Right ventricle myocardium inferior (tissue), 1 donor: Measurements from ENCODE around the gene MGME1. TPM values are rescaled to one million over a fixed set of nuclear protein-coding genes. Genes with fewer than 3 reads are reported as not detected.
"Not testable (repeated sequence)": the region's sequence is repeated elsewhere in the genome, so short reads cannot be mapped to it uniquely, and the experiment has no call there.

Source experiments
- ATAC-seq: fragments of 200-7000 bp; cut with Tn5 transposase; one replicate; pipeline ENCODE4 v1.9.1; 2020; ENCODE audit warnings: mild to moderate bottlenecking, moderate library complexity
- DNase-seq: peaks from one replicate; pipeline ENCODE4 v3.0.0; 2021; ENCODE audit errors: missing footprints
- intact Hi-C: fragments of 100-400 bp; cut with DNase I; formaldehyde crosslinking; loops from one replicate; pipeline ENCODE4 v1.11.0; 2022
- total RNA-seq: library from RNA; stranded (reverse); fragmentation: NEBNext Ultra II Directional; extraction: Animal tissue kit (Norgen Biotek cat#: 25700); gene quantifications from one replicate; pipeline ENCODE4 v1.2.1, GENCODE V29; 2021
- donor health status: DM: no; HTN: yes; CAD: no; lungs with severe emphysema.

MGME1 gene
- total RNA-seq, 1 donor from 2014 or later, result 13.0 TPM

DNA sequence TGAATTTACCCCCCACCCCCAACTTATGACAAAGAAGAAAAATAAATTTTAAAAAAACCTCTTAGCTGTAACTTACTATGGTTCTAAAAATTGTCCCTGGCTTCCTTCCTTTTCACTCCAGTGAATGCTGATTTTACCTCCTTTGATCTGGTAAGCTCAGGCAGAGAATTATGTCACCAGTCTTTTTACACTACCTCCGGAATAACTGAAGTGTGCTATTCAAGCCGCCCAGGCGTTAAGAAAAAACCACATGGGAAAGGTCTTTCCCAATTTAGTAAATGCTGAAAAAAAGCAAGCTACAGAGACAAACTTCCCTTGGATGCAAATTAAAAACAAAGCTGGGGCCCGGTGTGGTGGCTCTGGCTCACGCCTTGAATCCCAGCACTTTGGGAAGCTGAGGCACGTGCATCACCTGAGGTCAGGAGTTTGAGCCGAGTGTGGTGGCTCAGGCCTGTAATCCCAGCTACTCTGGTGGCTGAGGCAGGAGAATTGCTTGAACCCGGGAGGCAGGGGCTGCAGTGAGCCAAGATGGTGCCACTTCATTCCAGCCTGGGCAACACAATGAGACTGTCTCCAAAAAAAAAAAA is 12.6 kb upstream of the MGME1 start:
- intact Hi-C loops, result no loop called here
- DNase-seq, result no peak
- ATAC-seq, result no peak

DNA sequence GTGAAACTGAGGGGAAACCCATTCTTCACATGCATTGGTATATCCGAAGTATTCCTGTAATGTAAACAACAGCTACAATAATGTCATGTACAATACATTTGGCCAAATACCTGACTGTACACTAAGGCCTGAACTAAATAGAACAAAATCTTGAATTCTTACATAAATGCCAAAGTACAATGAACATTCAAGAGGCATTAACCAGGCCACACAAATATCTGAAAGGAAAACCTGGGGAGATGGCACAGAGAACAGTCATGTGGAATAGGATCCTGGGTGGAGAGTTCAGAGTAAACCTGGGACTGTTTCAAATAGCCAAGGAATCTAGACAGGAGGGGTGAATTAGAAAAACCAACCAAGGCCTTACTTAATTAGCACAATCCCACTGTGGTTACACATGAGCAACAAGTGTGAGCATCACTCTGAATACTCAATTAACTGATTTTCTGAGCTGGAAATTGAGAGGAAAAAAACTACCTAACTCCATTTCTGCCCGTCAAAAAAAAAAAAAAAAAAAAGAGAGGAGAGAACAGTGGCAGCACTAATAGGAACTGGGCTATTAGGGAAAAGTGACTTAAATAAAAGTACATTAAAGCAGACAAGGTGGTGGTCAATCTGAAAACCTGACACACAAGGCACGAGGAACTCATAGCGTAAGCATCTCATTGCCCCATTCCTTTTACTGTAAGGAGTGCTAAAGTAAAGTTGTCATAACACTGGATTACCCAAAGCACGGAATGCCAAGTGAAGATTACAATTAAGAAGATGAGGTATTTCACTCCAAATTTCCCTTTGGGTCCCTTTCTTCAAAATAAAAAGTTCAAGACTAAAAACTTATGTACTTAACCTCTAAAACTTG is 11.1 kb upstream of the MGME1 start:
- no peak for DNase-seq
- intact Hi-C loops, result no loop called here
- no peak for ATAC-seq

DNA sequence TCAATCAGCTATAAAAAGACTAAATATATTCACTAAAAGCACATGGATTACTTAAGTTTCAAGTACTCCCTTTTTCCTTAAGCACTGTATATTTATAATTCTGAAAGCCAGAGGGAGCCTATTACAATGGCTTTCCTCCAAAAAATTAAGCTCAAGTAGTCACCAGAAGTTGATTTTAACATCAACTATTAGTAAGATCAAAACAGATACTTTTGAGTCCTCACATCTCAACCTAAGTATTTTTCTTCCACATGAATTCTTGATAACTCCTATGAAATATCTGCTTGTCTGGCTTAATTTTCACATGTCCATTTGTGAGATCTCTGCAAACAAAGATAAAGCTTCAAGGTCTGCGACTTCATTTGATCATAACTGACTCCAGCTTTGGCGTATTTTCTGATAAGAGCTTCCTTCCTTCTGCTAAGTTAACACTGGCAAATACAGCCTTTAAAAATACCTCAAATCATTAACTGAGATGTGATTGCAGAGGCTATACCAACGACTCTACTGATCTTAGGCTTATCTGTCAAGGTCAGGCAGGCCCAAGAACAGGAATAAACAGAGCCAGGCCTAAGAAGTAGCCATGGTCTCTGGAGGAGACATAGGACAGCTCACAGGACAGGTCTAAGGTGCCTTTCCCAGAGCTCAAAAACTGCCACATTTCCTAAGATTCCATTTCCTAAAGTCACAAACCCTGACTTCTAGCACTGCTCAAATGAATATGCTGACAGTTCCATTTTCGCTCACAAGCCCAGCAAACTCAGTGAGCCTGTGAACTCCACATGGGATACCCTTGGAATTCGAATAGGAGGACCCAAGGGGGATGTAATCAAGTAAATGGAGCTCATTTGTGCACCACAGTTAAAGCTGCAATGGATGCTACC is 10.2 kb upstream of the MGME1 start:
- intact Hi-C loops, result no loop called here
- DNase-seq (no peak), ATAC-seq (no peak)

DNA sequence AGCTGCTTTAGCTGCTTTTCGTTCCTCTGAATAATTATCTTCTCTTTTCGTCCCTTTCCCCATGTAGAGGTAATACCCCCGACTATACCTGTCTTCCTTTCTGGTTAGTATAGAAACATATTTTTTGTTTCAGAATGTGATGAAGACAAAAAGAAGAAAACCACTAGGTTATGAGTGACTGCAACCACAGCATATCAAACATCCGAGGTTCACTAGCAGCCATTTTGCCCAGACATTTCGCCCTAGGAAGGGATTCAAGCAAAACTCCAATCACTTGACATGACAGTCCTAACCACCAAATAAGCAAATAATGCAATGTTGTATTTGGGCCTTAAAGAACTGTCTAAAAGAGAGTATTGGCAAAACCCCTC is 9.6 kb upstream of the MGME1 start:
- intact Hi-C loops, result no loop called here
- ATAC-seq (no peak), DNase-seq (no peak)

DNA sequence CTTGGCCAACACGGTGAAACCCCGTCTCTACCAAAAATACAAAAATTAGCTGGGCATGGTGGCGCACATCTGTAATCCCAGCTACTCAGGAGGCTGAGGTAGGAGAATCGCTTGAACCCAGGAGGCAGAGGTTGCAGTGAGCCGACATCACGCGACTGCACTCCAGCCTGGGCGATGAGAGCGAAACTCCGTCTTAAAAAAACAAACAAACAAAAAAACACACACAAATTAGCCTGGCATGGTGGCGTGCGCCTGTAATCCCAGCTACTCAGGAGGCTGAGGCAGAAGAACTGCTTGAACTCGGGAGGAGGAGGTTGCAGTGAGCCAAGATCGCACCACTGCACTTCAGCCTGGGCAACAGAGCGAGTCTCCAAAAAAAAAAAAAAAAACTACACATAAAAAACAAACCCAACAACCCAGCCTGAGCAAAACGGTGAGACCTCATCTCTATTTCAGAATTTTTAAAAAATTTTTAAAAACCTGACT is 8.4 kb upstream of the MGME1 start:
- intact Hi-C loops, DNase-seq, ATAC-seq: not testable (repeated sequence)

DNA sequence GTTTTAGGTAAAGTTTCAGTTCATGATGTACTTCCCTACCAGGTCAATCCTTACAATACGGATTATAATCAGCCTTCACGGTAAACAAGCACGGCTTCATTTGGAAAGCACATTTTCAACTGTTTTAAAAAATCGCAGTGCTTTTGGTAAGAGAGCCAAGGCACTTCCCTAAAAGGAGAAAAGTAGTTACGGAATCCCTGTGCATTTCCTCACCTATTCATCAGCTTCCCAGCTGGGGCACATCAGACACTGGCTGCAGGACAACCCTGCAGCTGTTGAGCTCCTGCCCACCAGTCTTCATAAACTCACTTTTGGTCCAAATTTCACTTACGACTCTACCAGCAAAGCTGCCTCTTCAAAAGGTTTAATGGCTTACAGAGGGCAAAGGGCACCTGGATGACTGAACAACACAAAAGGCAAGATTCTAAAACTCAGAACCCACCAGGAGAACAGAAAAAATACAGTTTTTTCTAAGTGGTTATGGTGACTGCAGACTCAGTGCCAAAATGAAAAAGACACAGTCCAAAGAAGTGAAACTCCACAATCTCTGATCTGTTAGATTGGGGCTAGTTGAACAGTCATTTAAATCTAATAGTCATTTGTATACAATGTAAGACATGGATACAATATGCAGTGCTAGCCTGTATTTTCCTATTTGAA is 7.8 kb upstream of the MGME1 start:
- DNase-seq (no peak), ATAC-seq (peak; percentile 80)
- intact Hi-C loops, result no loop called here

DNA sequence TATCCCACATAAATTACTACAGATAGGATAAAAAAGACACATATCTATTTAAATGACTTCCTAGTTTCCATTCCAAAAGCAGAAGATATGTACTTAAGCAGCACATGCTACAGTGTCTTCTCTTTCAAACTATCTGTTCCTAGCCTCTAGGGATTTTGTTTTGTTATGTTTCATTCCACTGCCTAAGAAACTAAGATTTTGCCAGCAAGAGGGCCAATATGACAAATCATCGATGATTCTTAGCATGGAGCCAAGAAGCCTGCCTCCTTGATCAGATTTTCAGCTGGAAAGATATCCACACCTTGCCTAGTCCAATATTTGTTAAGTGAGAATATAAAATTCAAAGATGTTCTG is 7.3 kb upstream of the MGME1 start:
- intact Hi-C loops, result no loop called here
- ATAC-seq (no peak), DNase-seq (no peak)

DNA sequence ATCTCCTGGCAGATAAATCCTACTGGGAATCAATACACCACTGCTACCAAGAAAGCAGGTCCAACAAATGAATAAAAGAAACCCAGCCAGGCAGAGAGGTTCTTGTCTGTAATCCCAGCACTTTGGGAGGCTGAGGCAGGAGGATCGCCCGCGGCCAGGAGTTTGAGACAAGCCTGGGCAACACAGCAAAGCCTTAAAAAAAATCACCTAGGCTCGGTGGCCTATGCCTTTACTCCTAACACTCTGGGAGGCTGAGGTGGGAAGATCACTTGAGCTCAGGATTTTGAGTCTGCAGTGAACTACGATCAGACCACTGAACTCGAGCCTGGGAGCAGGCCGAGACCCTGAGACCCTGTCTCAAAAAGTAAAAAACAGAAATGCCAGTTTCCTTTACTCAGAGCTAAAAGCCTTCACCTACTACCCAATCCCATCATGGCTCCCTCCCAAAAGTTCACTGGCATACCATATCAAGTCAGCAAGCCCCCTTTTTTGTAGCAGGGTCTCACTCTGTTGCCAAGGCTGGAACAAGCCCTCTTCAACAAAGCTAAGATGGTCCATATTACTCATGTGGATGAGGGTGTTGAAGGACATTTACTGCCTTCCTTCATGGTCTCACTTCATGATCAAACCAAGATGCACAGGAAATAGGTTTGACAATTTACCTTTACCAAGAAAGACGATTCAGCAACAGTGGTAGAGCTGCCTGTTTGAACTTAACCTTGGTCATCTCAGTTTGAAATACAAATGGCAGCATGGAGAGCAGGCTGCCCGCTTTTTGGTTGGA is 5.5 kb upstream of the MGME1 start:
- ATAC-seq, result no peak

DNA sequence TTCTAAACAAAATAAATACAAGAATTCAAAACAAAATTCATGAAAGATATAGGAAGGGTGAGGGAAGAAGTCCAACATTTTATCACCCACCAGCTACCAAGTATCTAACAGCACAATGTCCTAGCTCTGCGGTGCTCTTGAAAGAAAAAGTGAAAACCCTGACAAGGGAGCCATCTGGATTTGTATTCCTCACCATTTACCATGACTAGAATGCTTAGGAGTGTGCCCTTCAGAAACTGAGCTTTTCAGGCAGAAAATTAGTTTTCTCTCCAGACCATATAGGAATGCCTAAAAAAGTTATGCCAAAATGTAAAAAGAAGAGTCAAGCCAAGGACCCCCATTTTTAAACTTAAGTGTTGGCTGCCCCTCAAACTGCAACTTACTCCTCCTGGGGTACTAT is 4.7 kb upstream of the MGME1 start:
- ATAC-seq, result no peak
- DNase-seq, result no peak
- intact Hi-C loops, result no loop called here

More for the DNA sequence above, 5.5 kb upstream of the MGME1 start:
- DNase-seq, result no peak
- intact Hi-C loops, result no loop called here

DNA sequence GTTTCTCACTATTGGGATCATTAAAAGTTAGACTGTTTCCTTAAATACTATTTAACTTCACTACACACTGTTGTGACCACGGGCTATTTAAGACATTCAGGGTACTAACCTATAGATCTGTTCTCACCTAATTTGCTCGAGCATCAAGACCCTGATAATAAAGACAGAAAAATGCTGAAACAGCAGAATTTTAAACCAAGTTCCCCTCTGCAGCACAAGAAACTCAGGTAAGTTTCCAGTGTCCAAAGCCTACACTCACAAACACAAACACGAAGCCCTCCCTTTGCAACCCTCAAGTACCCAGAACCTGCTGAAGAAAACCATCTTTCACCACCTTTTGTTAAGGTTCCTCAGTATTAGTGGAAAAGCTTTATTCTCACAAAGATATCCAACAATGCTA is 4.2 kb upstream of the MGME1 start:
- intact Hi-C loops, result no loop called here
- ATAC-seq (no peak), DNase-seq (no peak)

DNA sequence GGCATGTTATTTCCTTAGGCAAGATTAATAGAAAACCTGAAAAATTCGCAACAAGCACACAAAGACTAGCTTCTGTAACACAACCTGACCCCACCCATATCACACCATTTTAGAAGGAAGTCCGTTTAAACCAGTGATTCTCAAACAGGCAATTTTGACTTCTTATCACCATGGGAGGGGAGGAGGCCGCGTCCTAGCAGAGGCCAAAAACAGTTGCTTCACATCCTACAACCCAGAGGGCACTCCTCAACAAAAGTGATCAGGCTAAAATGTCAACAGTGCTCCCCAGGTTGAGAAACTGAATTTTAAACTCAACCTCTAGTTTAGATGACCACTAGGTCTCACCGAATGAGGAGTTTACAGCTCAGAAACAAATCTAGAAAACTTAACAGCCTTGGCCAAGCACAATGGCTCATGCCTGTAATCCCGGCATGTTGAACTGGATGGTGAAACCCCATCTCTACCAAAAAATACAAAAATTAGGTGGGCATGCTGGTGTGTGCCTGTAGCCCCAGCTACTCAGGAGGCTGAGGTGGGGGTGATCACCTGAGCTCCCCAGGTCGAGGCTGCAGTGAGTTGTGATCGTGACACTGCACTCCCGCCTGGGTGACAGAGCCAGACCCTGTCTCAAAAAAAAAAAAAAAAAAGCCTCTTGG is 3.6 kb upstream of the MGME1 start:
- intact Hi-C loops, result no loop called here
- ATAC-seq (no peak), DNase-seq (no peak)

DNA sequence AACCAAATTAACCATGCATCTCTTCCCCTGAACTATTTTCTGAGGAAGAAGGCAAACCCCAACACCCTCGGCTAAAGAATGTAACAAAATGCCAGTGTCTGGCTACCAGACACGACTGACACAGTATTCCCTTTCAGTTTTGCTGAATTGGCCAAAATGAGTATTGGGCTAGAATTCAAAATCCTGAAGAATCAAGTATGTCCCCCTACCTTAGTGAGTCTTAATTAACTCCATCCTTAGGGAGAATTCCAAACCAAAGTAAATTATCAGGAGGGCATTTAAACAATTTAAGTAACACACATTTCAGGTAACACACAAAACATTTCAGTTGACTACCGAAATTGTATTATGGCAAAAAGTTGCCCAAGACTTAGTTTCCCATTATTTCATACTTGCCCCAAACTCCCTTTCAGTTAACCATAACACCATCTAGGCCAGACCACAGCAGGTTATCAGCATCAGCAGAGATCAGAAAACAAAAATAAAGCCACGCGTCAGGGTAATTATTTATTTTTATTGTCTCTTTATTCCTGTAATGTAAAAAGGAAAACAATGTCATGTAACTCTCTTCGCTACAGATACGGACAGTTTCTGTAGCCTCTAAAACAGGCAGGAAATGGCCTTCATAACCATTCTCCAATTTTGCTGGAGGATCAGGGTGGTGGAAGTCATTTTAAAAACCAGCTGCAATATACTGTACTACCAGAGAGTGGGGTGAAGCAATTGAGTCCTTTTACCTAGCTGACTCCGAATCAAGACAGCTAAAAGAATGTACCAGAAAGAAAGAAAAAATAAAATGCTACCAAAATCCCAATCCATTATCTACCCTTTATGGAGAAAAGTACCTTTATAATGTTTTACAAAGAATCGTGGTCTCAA is 2.1 kb upstream of the MGME1 start:
- no peak for DNase-seq
- intact Hi-C loops, result no loop called here
- no peak for ATAC-seq

DNA sequence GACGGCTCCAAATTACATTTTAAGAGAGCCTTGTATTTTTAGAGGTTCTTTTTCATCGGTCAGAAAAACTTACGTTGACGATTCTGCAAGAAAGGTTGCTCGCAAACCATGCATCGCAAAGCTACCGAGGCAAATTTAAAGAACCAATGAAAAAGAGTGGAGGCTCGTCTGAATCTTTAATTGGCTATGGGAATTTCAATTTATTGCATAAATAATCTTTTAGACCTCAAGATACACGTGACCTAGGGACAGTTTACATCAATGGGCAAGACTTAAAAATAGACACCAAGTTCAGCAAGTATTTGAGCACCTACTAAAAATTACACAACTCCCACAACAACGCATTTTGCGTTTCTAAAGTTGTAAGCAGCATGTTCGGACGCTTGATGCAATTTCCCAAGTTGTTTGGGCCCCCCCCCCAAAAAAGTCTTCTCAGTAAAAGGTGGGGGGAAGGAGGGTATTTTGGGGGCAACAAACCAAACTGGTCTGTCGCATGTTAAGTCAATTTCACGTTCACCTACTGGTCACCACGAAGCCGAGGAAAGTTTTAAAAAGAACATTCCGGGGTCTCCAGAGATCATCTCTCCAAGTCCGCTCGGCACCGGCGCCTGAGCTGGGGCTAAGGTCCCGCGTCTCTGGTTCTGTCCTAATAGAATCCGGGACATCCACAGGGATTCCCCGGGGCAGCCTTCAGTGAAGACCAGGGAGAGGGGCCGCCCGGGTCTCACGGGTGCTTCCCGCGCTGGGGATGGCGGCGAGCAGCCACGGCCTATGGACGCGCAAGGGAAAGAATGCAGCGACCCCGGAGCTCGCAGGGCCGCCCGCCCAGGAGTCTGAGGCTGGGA is 1.1 kb upstream of the MGME1 start:
- ATAC-seq, result no peak
- no peak for DNase-seq
- intact Hi-C loops, result no loop called here

DNA sequence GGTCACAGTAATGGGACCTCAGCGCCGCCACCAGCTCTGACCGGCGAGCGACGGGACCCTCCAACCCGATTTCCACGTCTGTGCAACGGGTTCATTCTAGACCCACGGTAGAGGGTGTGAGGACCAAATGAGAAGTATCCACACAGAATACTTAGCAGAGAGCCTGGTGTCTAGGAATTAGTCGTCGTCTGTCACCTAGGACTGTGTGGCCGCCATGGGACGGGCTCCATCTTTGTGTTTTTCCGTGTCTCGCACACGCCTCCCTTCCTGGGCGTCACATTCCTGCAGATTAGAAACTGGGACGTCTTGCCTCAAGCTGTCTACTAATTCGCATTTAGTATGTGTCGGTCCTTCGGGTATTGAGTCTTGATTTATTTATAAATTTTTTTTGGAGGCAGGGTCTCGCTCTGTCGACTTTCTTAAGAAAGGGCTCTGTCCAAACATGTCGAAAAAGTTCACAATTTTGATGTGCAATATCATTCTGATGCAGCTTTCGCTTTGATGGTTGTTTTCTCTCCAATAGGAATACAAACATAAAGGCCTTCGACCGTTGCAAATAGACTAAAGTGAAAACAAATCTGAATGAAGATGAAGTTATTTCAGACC is 563 bp downstream of the MGME1 start:
- ATAC-seq (peak; percentile 5), DNase-seq (no peak)
- intact Hi-C loops, result no loop called here

DNA sequence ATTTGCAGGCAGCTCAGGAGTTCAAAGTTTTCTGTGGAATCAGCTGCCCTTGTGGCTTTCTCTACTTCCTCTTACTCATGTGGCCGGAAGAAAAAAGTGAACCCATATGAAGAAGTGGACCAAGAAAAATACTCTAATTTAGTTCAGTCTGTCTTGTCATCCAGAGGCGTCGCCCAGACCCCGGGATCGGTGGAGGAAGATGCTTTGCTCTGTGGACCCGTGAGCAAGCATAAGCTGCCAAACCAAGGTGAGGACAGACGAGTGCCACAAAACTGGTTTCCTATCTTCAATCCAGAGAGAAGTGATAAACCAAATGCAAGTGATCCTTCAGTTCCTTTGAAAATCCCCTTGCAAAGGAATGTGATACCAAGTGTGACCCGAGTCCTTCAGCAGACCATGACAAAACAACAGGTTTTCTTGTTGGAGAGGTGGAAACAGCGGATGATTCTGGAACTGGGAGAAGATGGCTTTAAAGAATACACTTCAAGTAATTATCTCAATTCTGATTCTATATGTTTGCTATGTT is 1.1 kb downstream of the MGME1 start:
- ATAC-seq (no peak), DNase-seq (no peak)
- intact Hi-C loops, result no loop called here
